A549 (cell line): ENCODE results near the gene SLC6A19.

Source experiments
- CTCF ChIP-seq: fragments of >200 bp; sonication (Bioruptor Twin); formaldehyde crosslinking; IDR thresholded peaks from 3 replicates; pipeline ENCODE4 v1.5.1; 2016
- HOXB5 ChIP-seq: fragments of 250-450 bp; sonication (Bioruptor Pico); IDR thresholded peaks from 2 replicates; pipeline ENCODE4 v1.5.0; 2020; ENCODE audit warnings: mild to moderate bottlenecking, moderate library complexity

- no peak for TF ChIP-seq CTCF
- no peak for TF ChIP-seq HOXB5
Observed at GRCh38 chr5:1188464-1188863, 12.9 kb upstream of the SLC6A19 start.
